ENCODE data around the gene MED25.

- TF ChIP-seq CTCF (IDR thresholded peaks at IDR 0.05) (no peak), POLR2AphosphoS5 (IDR thresholded peaks at IDR 0.05; ENCODE audit: low read depth, low read length) (no peak), TCF12 (IDR thresholded peaks at IDR 0.05) (no peak), USF1 (IDR thresholded peaks at IDR 0.05; ENCODE audit: borderline replicate concordance, low read depth) (no peak), FOXM1 (IDR thresholded peaks at IDR 0.05; ENCODE audit: low read depth) (no peak), USF2 (IDR thresholded peaks at IDR 0.05; ENCODE audit: borderline replicate concordance, low read depth, low read length) (no peak), PBX3 (IDR thresholded peaks at IDR 0.05) (no peak), TEAD4 (IDR thresholded peaks at IDR 0.05; ENCODE audit: borderline replicate concordance, insufficient read depth) (no peak), TAF1 (IDR thresholded peaks at IDR 0.05; ENCODE audit: borderline replicate concordance, low read depth, low read length) (no peak), RAD21 (IDR thresholded peaks at IDR 0.05; ENCODE audit: low read length) (no peak), SMC3 (IDR thresholded peaks at IDR 0.05; ENCODE audit: low read depth, low read length) (no peak)
Observed at GRCh38 chr19:49773663-49774350, 44.3 kb upstream of the MED25 start.
